NCI-H1105 treated with DMSO at 0.1 percent for 48 hours (cell line): Measurements from ENCODE around the gene LAMTOR2.
"Not testable (repeated sequence)": the region's sequence is repeated elsewhere in the genome, so short reads cannot be mapped to it uniquely, and the experiment has no call there.

Source experiments
- DNase-seq: peaks from one replicate; lab custom pipeline; 2025; lab: John Stamatoyannopoulos, UW

Gene LAMTOR2

GRCh38 chr1:156054500-156055280 lies at the start of gene LAMTOR2:
LAMTOR2 (plus strand) TSS chr1:156054782; CDS start chr1:156054890, 108 bp downstream.
- DNase-seq = peak; percentile 97

- DNase-seq = no peak
Measured at GRCh38 chr1:156004843-156005584, 49.6 kb upstream of the LAMTOR2 start.

GRCh38 chr1:156006666-156007376 lies 47.8 kb upstream of the LAMTOR2 start:
- no peak for DNase-seq

GRCh38 chr1:156009404-156009803 lies 45.2 kb upstream of the LAMTOR2 start:
- DNase-seq = no peak

GRCh38 chr1:156012051-156012817 lies 42.3 kb upstream of the LAMTOR2 start:
- DNase-seq = no peak

- DNase-seq = no peak
Measured at GRCh38 chr1:156014829-156015228, 39.8 kb upstream of the LAMTOR2 start.

GRCh38 chr1:156019946-156020292 lies 34.7 kb upstream of the LAMTOR2 start:
- DNase-seq = no peak

- DNase-seq = peak; percentile 95
Measured at GRCh38 chr1:156020293-156021092, 34.1 kb upstream of the LAMTOR2 start, which contains the start of gene SSR2. SSR2 (minus strand) TSS chr1:156020951; CDS start chr1:156020167, 784 bp downstream.

- no peak for DNase-seq
Measured at GRCh38 chr1:156021093-156021428, 33.5 kb upstream of the LAMTOR2 start.

GRCh38 chr1:156021954-156022353 lies 32.6 kb upstream of the LAMTOR2 start:
- DNase-seq = no peak

GRCh38 chr1:156024801-156025200 lies 29.8 kb upstream of the LAMTOR2 start:
- DNase-seq = no peak

- no peak for DNase-seq
Measured at GRCh38 chr1:156025876-156026275, 28.7 kb upstream of the LAMTOR2 start.

GRCh38 chr1:156026588-156026987 lies 28.0 kb upstream of the LAMTOR2 start:
- DNase-seq = no peak

- DNase-seq = no peak
Measured at GRCh38 chr1:156033011-156033410, 21.6 kb upstream of the LAMTOR2 start.

- not testable (repeated sequence) for DNase-seq
Measured at GRCh38 chr1:156034991-156035390, 19.6 kb upstream of the LAMTOR2 start.

- DNase-seq = no peak
Measured at GRCh38 chr1:156042828-156043227, 11.8 kb upstream of the LAMTOR2 start.

GRCh38 chr1:156045076-156045475 lies 9.5 kb upstream of the LAMTOR2 start:
- no peak for DNase-seq

- no peak for DNase-seq
Measured at GRCh38 chr1:156048663-156049258, 5.8 kb upstream of the LAMTOR2 start.

- DNase-seq = no peak
Measured at GRCh38 chr1:156050376-156050775, 4.2 kb upstream of the LAMTOR2 start.

- no peak for DNase-seq
Measured at GRCh38 chr1:156051011-156051725, 3.4 kb upstream of the LAMTOR2 start.
